ENCODE data around the gene SLC6A19. TPM values are rescaled to one million over a fixed set of nuclear protein-coding genes. Genes with fewer than 3 reads are reported as not detected.

SLC6A19 gene
- total RNA-seq, 1 experiment from 2014 or later = not detected

Other genes starting within 250 kb of the SLC6A19 start
- 3.3 and 5.0 TPM in 2 replicates for gene NKD2, start 192.8 kb upstream of the SLC6A19 start, total RNA-seq (2014; rRNA removed; shearing (Covaris generic))
- gene SLC12A7, start 89.5 kb upstream of the SLC6A19 start, total RNA-seq (2014; rRNA removed; shearing (Covaris generic)) = 7.2 and 9.0 TPM in 2 replicates
- gene SLC6A18, start 23.8 kb downstream of the SLC6A19 start, total RNA-seq (2014; rRNA removed; shearing (Covaris generic)) = not detected in 2 replicates
- gene TERT, start 93.5 kb downstream of the SLC6A19 start, total RNA-seq (2014; rRNA removed; shearing (Covaris generic)) = 1.5 and 2.1 TPM in 2 replicates
- 255 and 278 TPM in 2 replicates for gene CLPTM1L, start 143.5 kb downstream of the SLC6A19 start, total RNA-seq (2014; rRNA removed; shearing (Covaris generic))
- not detected in 2 replicates for gene SLC6A3, start 243.8 kb downstream of the SLC6A19 start, total RNA-seq (2014; rRNA removed; shearing (Covaris generic))

All from NCI-H460 (cell line).